HG02973 (cell line): ENCODE results near the gene EDEM3.
A peak's percentile ranks its signal among the peaks of the same experiment; 100 is the strongest.

Experiments used
- ATAC-seq: cut with Tn5 transposase; IDR thresholded peaks from one replicate; pipeline ENCODE4 v1.9.1; 2021; ENCODE audit warnings: moderate library complexity; ENCODE audit not compliant: unreplicated experiment

The EDEM3 gene

DNA sequence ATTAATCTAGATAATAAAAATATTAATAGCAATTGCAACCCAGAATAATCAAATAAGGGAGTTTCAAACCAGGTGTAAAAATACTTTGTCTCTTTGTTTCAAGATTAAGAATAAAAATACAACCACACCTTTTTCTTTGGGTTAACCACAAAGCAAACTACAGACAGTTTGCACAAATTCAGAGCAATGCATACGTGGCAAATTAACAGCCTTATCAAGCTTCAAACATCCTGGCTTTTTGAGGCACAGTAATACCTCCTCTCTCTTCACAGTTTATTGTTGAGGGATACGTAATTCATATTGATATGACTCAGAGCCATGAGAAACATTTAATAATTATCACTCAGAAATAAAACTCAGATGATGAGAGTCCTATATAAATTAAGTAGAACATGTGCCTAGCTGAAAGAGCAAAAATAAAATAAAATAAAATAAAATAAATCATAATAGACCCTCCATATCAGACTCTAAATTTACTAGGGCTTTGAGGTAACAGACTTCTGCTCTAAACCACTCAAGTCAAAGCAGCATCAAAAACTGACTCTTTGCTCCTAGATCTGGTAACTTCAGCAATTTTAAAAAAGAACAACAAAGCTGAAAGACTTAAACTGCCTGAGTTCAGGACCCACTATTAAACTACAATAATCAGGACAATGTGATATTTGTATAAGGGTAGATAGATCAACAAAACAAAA, 11.4 kb downstream of the EDEM3 start:
- ATAC-seq: peak; percentile 59

DNA sequence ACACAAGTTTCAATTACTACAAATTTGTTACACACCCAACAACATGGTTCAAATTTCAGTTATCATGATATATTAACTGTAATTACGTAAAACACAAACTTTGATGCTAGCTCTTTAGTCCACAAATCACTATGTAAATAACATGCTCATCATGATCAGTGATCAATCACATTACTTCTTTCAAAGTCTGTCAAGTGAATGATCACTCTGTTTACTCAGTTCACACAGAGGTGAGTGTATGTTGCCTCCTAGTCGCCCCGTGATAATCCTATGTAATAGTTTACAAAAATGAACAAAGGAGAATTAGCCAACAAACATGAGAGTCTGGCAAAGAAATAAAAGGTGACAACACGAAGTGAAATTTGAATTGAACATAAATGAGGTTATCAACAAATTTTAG, 14.3 kb downstream of the EDEM3 start:
- no peak for ATAC-seq

DNA sequence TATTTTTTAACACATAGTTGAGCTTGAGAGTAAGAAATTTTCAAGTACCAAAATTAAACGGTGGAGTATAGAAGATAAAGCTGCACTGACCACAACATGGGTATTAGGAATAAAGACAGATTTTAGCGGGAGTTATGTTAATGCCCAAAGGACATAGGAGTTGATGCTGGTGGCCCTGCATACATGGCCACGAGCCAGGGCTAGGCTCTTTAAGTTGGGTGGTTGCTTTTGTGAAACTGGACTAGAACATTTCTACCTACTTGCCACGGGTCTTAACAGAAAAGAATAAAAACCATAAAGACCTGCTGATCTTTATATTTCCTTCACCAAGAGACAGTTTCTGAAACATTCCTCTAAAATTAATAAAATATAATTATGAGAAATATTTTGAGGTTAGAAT, 14.9 kb downstream of the EDEM3 start:
- ATAC-seq: no peak

DNA sequence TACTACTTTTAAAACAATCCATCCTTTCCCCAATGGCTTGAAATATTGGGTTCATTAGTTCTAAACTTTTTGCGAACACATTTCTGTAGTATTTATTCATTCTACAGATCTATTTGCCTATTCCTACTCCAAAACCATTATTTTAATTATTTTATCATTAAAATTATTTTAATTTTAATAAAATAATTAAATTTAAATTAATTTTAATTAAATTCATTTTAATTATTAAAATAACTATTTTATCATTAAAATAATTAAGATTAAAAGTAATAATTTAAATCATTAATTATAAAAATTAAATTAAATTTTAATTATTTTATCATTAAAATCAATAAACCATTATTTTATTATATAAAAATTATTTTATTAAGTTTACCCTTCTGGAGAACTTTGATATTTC, 15.6 kb downstream of the EDEM3 start:
- ATAC-seq: no peak

DNA sequence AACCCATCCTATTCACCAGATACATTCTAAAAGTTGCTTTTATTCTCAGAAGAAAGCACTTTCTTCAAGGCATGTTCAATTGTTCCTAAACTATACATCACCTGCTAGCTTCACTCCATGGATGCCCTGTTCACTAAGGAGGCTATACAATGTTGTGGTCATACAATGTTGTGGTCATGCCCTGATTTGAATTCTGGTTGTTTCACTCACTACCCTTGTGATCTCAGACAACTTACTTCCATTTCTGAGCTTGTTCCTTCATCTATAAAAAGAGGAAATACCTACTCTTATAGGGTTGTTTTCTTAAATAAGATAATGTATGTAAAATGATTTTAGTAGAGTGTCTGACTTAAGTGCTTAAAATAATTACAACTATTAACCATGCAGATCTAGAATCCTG, 19.7 kb downstream of the EDEM3 start:
- no peak for ATAC-seq

DNA sequence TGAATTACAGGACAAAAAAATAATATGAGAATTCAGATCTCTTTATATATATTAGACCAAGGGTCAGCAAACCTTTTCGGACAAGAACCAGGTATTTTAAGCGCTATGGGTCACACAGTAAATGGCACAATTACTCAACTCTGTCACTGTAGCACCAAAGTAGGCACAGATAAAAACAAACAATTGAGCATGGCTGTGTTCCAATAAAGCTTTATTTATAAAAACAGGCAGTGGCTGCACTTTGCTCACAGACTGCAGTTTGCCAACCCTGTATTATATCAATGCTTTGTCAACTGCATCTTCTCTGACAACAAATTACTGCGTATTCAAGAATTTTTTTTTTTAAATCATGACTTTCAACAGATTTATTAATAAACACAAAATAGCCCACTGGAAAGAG, 29.8 kb downstream of the EDEM3 start:
- ATAC-seq: no peak

DNA sequence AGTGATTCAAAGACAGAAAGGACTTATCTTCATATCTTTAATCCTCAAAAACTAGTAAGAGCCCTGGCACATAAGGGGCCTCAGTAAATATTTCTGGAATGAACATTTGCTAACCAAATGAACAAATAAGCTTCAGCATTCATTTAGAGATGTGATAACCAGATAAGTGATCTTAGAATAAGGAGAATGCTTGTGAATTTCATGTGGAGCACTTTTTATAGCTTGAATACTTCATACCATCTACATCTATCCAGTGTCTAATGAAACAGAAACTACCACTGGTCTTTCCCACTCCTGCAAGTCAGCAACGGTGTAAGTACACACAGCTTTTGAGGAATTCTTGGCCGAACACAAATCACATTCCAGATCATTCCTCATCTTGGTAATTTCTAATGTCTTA, 38.5 kb downstream of the EDEM3 start:
- no peak for ATAC-seq

DNA sequence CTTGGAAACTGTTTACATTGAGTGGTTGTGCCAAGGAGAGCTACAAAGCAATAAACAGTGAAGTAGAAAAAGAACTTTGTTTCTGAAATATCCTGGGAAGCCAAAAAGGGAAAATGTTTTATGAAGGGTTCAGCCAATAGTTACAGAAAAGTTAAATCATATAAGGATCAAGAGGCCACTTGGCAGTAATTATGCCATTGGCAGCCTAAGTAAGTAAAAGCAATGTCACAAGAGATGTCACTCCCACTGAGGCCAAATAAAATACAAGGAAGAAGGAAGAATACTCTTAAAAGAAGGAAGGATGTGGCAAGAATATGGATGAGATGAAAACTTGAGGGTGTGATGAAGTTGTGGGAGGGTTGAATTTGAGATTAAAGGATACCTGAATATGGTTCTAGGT, 45.2 kb downstream of the EDEM3 start:
- no peak for ATAC-seq

DNA sequence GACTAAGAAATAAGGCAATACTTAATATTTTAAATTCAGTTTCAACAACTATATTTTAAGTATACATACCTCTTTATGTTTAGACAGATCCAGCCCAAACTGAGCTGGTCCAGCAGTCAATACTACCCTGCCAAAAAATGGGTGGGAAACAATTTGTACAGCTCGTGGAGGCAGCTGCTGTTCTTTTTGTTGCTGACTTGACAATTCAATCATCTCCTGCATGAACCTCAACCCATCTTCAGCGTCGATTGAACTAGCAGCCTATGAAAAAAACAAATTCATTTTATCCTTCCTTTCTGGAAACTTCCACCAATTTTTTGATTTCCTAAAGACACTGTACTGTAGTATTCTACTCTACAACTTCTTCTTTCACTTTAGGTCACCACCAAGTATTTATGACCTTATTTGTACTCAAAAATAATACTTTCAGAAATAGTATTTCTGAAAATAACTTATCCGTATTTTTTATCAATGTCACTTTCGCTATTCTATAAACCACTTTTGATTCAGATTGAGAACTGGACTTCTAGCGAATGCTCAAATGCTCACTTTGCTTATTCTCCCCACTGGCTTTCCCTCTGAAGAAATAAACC, 46.5 kb downstream of the EDEM3 start:
- no peak for ATAC-seq

DNA sequence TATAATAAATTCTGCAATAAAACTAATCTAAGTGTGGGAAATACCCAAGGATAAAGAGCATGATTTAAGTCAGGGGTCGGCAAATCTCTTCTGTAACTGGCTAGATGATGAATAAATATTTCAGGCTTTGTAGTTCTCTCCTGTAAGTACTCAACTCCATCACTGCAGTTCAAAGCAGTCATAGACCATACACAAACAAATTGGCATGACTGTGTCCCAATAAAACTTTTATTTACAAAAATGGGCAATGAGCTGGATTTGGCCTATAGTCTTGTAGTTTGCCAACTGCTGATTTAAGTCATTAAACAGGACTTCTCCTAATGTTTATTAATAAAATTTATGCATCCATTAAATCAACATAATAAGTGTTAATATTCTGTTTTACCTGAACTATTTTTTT, 49.4 kb downstream of the EDEM3 start:
- no peak for ATAC-seq

DNA sequence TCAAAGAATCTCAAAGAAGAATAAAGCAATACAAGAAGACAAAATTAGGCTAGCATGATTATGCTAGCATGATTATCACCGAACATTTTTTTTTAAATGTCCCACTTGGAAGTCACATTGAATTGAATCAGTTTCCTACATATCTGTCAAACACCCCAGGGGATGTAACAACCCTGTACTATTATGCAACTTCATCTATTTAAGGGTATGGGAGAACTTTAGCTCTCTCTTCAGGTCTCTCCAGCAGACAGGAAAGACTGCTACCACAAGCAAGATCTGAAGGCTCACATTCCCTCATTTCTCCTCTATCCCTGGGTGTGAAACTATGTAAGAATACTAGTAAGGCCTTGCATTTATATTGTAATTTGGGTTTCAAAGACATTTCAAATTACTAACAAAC, 52.8 kb downstream of the EDEM3 start:
- ATAC-seq: no peak

DNA sequence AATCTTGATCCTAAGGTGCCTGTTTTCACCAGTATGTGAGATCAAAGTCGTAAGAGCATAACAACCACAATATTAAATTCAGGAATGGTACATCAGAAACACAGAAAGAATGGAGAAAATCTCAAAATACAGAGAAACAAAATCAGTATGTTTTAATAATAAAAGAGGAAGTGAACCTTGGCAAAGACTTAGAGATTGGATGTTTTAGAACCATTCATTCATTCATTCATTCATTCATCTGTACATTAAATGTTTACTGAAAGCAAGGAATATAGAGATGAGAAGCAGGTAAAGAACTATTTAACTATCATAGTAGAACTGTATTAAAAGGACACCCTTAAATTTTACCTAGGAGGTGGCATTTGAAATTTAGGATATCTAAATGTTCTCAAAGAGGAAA, 55.7 kb downstream of the EDEM3 start:
- no peak for ATAC-seq

DNA sequence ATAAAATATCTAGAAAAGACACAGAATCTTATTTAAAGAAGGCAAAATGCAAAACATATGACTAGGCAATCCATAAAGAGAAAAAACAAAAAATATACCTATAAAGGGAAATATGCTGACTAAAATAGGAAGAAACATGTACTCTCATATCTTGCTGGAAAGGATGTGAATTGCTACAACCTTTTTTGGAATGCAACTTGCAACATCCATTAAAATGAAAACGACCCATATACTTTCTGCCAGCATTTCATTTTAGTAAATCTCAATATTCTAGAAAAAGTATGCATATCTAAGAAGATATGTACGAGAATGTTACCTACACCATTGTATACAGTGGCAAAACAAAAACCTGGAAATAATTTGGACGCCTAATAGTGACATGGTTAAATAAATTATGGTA, 56.6 kb downstream of the EDEM3 start:
- no peak for ATAC-seq

DNA sequence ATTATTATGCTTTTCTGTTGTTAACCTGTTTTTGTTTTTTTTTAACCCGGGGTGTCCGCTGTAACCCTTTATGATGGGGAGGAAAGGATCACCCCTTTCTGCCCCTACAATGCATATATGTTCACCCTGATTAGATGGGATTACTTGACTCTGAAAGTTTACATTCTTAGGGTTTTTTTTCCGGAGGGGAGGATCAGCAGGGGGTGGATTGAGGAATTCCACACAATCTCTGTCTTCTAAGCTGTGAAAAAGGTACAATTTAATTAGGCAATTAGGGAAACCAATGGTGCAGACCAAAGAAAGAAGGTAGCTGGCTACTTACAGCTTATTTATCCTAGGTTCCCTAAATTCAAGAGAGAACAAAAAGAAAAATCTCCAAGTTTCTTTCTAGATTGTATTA, 58.3 kb downstream of the EDEM3 start:
- ATAC-seq: no peak

DNA sequence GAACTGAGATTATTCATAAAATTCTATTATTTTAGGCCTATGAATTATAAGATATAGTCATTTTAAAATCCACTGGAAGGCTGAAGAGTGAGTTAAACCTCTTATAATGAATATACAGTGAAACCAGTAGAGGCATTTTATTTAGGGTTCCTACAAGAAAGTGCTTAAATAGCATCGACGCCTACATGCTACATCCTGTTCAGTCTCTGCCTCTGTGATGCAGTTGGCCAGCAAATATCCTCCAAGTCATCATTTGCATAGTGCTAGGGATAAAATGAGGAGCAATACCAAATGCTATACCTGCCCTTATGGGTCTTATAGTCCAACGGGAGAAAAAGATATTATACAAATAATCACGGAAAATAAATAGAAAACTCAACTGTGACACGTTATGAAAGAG, 59.6 kb downstream of the EDEM3 start:
- ATAC-seq: peak; percentile 50

DNA sequence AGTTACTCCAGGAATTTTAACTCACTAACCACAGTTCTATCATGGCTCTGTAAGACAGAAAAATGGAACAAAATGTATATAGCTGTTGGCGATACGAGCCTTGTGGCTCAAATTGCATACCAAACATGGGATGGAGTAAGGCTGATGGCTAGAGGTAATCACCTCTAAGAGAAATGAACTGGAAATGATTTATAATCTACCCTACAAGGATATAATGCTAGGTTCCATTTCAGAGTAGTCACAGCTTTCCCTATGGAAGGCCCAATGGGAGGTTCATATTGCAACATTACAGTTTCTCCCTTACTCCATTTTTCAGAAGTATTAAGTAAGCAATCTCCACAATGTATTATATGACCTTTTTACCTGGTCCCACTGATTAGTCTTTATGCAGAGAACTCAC, 61.6 kb downstream of the EDEM3 start:
- no peak for ATAC-seq

DNA sequence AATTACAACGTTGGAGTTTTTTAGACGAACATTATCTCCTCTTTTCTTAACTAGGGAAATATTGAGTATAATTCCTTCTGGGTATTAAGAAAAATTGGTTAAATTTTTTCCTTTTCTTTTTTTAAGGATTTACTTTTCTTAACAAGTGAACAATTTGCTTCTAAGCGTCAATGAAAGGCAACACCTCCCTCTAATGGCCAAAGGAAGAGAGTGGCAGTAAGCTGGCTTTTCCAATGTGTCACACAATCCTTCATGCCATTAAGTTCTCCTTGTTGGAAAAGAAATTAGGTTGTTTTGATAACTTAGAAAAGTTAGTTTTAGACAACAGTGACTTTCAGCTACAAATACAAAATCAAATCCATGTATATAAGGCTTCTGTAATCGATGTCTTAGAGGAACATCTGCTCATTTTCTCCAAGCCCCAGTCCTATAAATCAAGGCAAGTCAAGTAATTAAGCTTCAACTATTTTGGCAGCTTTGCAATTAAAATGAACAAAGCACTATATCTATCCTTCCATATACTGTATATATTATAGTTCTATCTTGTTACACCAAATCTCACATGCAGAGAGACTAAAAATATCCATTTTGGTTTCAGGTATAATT, 62.8 kb downstream of the EDEM3 start:
- no peak for ATAC-seq

DNA sequence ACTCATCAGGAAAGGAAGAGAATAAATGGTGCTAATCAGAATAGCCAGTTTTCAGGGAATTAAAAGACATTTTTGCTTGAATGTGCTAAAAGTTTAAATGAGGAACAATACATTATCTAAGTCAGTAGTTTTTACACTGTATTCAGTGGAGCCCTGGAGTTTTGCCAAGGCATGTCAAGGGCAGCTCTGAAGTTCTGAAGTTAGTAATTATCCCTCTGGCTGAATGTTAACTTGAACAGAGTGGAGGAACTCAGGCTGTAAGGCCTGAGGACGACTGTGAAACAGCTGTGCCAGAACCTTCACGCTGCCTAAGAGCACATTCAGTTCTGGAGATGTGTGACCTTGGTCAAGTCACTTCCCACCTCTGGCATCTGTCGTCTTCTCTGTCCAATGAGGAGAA, 68.1 kb downstream of the EDEM3 start:
- ATAC-seq: no peak

DNA sequence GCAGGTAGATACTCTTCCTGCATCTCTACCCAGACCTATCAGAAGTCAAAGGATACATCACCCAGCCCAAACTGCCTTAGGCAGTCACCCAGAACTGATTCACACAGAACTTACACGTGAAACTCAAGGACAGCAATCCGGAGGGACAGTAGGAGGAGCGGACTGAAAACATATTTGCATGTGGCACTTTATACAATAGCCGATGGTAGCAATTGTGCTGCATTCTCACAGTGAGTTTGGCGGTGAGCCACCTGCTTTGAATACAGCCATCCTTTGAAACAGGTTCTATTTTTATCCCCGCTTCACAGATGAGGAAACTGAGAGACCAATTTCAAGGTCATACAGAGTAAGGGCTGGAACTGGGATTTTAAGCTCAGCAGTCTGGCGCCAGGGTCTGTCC, 69.5 kb downstream of the EDEM3 start:
- no peak for ATAC-seq

DNA sequence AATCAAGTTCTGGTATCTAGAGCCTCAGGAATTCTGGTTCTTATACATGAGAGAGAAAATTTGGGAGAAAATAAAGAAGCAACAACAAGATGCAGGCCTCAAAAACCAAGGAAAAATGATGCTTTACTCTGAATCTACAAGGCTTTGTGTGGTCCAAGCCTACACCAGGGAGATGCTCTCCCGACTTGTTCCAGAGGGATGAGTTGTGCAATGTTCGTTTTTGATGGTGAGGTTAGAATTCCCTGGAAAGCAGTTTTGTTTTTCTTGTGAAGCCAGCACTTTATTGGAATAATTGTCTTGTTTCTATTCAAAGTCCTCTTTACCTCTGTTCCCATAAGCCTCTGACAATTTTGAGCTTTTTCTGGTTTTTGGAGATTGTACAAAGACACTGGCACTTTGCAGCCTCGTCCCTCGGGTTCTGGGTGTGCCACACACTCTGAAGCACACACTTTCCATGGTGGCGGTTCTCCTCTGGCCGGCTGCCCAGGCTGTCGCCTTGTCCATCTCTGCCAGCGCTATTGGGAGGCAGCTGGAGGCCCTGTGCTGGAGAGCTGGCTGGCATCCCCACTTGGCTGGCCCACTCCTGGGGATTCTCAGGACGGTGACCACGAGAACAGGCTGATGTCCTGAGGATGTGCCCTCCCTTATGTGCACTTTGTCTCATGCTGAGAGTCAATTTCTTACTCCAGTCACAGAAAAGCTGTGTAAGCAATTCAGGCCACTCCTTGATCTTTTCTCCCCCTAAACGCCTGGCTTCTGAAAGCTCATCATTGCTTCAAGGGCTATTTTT, 70.2 kb downstream of the EDEM3 start:
- ATAC-seq: no peak

DNA sequence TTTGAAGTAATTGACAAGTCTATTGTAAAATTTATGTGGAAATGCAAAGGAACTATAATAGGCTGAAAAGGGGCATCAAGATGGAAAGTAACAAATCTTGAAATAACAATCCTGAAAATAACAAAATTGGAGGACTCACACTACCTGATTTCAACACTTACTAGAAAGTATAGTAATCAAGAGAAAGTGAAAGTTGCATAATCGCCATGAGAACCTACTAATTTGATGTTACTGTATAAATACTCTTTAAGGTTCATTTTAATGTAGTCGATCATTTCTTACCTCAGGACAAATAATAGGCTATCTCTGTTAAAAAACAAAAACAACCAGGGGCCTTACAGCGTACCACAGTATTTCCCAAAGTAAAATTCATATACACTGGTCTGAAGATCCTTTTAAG, 71.7 kb downstream of the EDEM3 start:
- no peak for ATAC-seq
